ENCODE measurements around the gene STEAP4. TPM values are rescaled to one million over a fixed set of nuclear protein-coding genes. Genes with fewer than 3 reads are reported as not detected.
A peak's percentile ranks its signal among the peaks of the same experiment; 100 is the strongest.
"Not testable (repeated sequence)": the region's sequence is repeated elsewhere in the genome, so short reads cannot be mapped to it uniquely, and the experiment has no call there.

STEAP4 gene
- total and polyA plus RNA-seq, 8 donors, result 3.3 to 149 (median 14.6) TPM

- peak in 1 of 4 donors; percentile 6 for DNase-seq
- H3K36me3 ChIP-seq, result peaks cover 0 to 24% of the 10 kb centered on the region in 2 donors
- peak overlapping the region; percentile 2 to 63 for H3K27ac ChIP-seq
- H3K9me3 ChIP-seq, result no peaks in the 10 kb centered on the region
- ATAC-seq, result peak; percentile 66
- H3K4me1 ChIP-seq, result peaks cover 0 to 43% of the 10 kb centered on the region in 2 donors
- no peak overlapping the region for H3K4me3 ChIP-seq
- intact Hi-C loops (cut with DNase I), result no loop called here
- no peak for TF ChIP-seq CTCF (IDR thresholded peaks at IDR 0.05)
- no peaks in the 10 kb centered on the region for H3K27me3 ChIP-seq
Measured at GRCh38 chr7:88278881-88279280, 27.8 kb downstream of the STEAP4 start.

GRCh38 chr7:88276605-88277153 is 30.0 kb downstream of the STEAP4 start:
- H3K4me1 ChIP-seq, result peaks cover 0 to 38% of the 10 kb centered on the region in 2 donors
- no peak overlapping the region for H3K4me3 ChIP-seq
- H3K9me3 ChIP-seq, result no peaks in the 10 kb centered on the region
- H3K27me3 ChIP-seq, result no peaks in the 10 kb centered on the region
- TF ChIP-seq CTCF (IDR thresholded peaks at IDR 0.05), result no peak
- ATAC-seq (peak; percentile 14), DNase-seq (no peak)
- intact Hi-C loops (cut with DNase I), result no loop called here
- H3K27ac ChIP-seq, result no peak overlapping the region
- H3K36me3 ChIP-seq, result peaks cover 0 to 15% of the 10 kb centered on the region in 2 donors

- intact Hi-C loops (cut with DNase I); H3K27ac ChIP-seq; H3K27me3 ChIP-seq; ATAC-seq; H3K4me3 ChIP-seq; H3K9me3 ChIP-seq; DNase-seq: not testable (repeated sequence)
- H3K36me3 ChIP-seq, result peaks cover 0 to 11% of the 10 kb centered on the region in 2 donors
- peaks cover 0 to 33% of the 10 kb centered on the region in 2 donors for H3K4me1 ChIP-seq
Measured at GRCh38 chr7:88274856-88275255, 31.8 kb downstream of the STEAP4 start.

- DNase-seq (no peak), ATAC-seq (no peak)
- TF ChIP-seq CTCF (IDR thresholded peaks at IDR 0.05), result no peak
- intact Hi-C loops (cut with DNase I), result no loop called here
- Histone ChIP-seq H3K27ac (peak overlapping the region in 1 of 2 donors; percentile 43), H3K4me3 (no peak overlapping the region), H3K9me3 (no peaks in the 10 kb centered on the region), H3K36me3 (no peaks in the 10 kb centered on the region), H3K4me1 (peaks cover 0 to 16% of the 10 kb centered on the region in 2 donors), H3K27me3 (no peaks in the 10 kb centered on the region)
Measured at GRCh38 chr7:88269586-88269985, 37.1 kb downstream of the STEAP4 start.

- Histone ChIP-seq H3K36me3 (no peaks in the 10 kb centered on the region), H3K27me3 (no peaks in the 10 kb centered on the region), H3K9me3 (no peaks in the 10 kb centered on the region), H3K4me1 (peaks cover 0 to 18% of the 10 kb centered on the region in 2 donors), H3K4me3 (no peak overlapping the region), H3K27ac (peak overlapping the region in 1 of 2 donors; percentile 43)
- no peak for DNase-seq
- intact Hi-C loops (cut with DNase I), result no loop called here
- no peak for TF ChIP-seq CTCF (IDR thresholded peaks at IDR 0.05)
- peak; percentile 58 for ATAC-seq
Measured at GRCh38 chr7:88268858-88269257, 37.8 kb downstream of the STEAP4 start.

- no peak for TF ChIP-seq CTCF (IDR thresholded peaks at IDR 0.05)
- Histone ChIP-seq H3K9me3 (no peaks in the 10 kb centered on the region), H3K36me3 (no peaks in the 10 kb centered on the region), H3K27me3 (no peaks in the 10 kb centered on the region), H3K4me3 (no peak overlapping the region), H3K27ac (peak overlapping the region in 1 of 2 donors; percentile 43), H3K4me1 (peaks cover 0 to 18% of the 10 kb centered on the region in 2 donors)
- ATAC-seq (no peak), DNase-seq (no peak)
- intact Hi-C loops (cut with DNase I), result no loop called here
Measured at GRCh38 chr7:88268051-88268450, 38.6 kb downstream of the STEAP4 start.

Data from left lung (tissue), 10 donors.